Trophoblast cell (in vitro differentiated cells and primary cell): ENCODE measurements around the gene ZBTB42.

Experiments used
- DNase-seq, 2 donors: peaks; one replicate each; pipeline ENCODE4 v3.0.0-alpha.2; 2016
- H2AFZ ChIP-seq: 2 replicates; pipeline ENCODE4 v1.6.1; 2013; ENCODE audit warnings: low read length, moderate library complexity, mild to moderate bottlenecking; ENCODE audit not compliant: insufficient read depth, poor library complexity
- H2AK5ac ChIP-seq: 2 replicates; pipeline ENCODE4 v1.6.1; 2013; ENCODE audit warnings: mild to moderate bottlenecking, low read length
- H2BK120ac ChIP-seq: 2 replicates; pipeline ENCODE4 v1.6.1; 2013; ENCODE audit warnings: low read length, mild to moderate bottlenecking, moderate library complexity; ENCODE audit not compliant: insufficient read depth, poor library complexity
- H2BK12ac ChIP-seq: 2 replicates; pipeline ENCODE4 v1.6.1; 2013; ENCODE audit warnings: mild to moderate bottlenecking, low read length, moderate library complexity
- H2BK5ac ChIP-seq: 2 replicates; pipeline ENCODE4 v1.6.1; 2013; ENCODE audit warnings: low read length, low read depth, moderate library complexity, mild to moderate bottlenecking; ENCODE audit not compliant: poor library complexity
- H3K14ac ChIP-seq: 2 replicates; pipeline ENCODE4 v1.6.1; 2013; ENCODE audit warnings: mild to moderate bottlenecking, low read length
- H3K18ac ChIP-seq: 2 replicates; pipeline ENCODE4 v1.6.1; 2013; ENCODE audit warnings: mild to moderate bottlenecking, low read length
- H3K23ac ChIP-seq: 2 replicates; pipeline ENCODE4 v1.6.1; 2013; ENCODE audit warnings: low read length
- H3K27ac ChIP-seq: 2 replicates; pipeline ENCODE4 v1.5.1; 2013; ENCODE audit warnings: low read depth, mild to moderate bottlenecking, inconsistent platforms, low read length, moderate library complexity
- H3K27me3 ChIP-seq: 2 replicates; pipeline ENCODE4 v1.6.1; 2013; ENCODE audit warnings: inconsistent platforms, mild to moderate bottlenecking, low read length, moderate library complexity; ENCODE audit not compliant: insufficient read depth
- H3K36me3 ChIP-seq, 2 experiments: 1 replicate in 1 of 2; 2 replicates in 1 of 2; pipeline ENCODE4 v1.6.1; 2013; ENCODE audit warnings: low read length in 2 of 2, mild to moderate bottlenecking in 2 of 2, moderate library complexity in 1 of 2; ENCODE audit not compliant: insufficient read depth in 2 of 2, control insufficient read depth in 1 of 2
- H3K4ac ChIP-seq: 2 replicates; pipeline ENCODE4 v1.6.1; 2013; ENCODE audit warnings: low read depth, mild to moderate bottlenecking, low read length, moderate library complexity
- H3K4me1 ChIP-seq, 2 experiments: 1 replicate in 1 of 2; 2 replicates in 1 of 2; pipeline ENCODE4 v1.6.1; 2013; ENCODE audit warnings: low read length in 2 of 2, mild to moderate bottlenecking in 2 of 2, moderate library complexity in 1 of 2; ENCODE audit not compliant: insufficient read depth in 2 of 2, control insufficient read depth in 1 of 2
- H3K4me2 ChIP-seq: 2 replicates; pipeline ENCODE4 v1.6.1; 2013; ENCODE audit warnings: inconsistent platforms, mild to moderate bottlenecking, low read length, moderate library complexity
- H3K4me3 ChIP-seq: 2 replicates; pipeline ENCODE4 v1.5.1; 2013; ENCODE audit warnings: mild to moderate bottlenecking, low read depth, low read length, inconsistent platforms
- H3K79me1 ChIP-seq: one replicate; pipeline ENCODE4 v1.6.1; 2013; ENCODE audit warnings: low read length
- H3K79me2 ChIP-seq: 2 replicates; pipeline ENCODE4 v1.6.1; 2013; ENCODE audit warnings: low read length, mild to moderate bottlenecking; ENCODE audit not compliant: control insufficient read depth, insufficient read depth, poor library complexity
- H3K9ac ChIP-seq: 2 replicates; pipeline ENCODE4 v1.6.1; 2013; ENCODE audit warnings: mild to moderate bottlenecking, low read length
- H3K9me3 ChIP-seq: 2 replicates; pipeline ENCODE4 v1.6.1; 2013; ENCODE audit warnings: low read depth, mild to moderate bottlenecking, control low read depth, inconsistent platforms, low read length; ENCODE audit not compliant: insufficient read depth
- H4K12ac ChIP-seq: 2 replicates; pipeline ENCODE4 v1.6.1; 2013; ENCODE audit warnings: low read depth, mild to moderate bottlenecking, low read length, moderate library complexity
- H4K8ac ChIP-seq: 2 replicates; pipeline ENCODE4 v1.6.1; 2013; ENCODE audit warnings: low read depth, mild to moderate bottlenecking, low read length, moderate library complexity
- H4K91ac ChIP-seq: one replicate; pipeline ENCODE4 v1.6.1; 2013; ENCODE audit warnings: low read depth, mild to moderate bottlenecking, low read length, moderate library complexity
- WGBS: extraction: QIAGEN DNeasy Blood & Tissue Kit; methylation state at CpG from one replicate; pipeline ENCODE4 v1.1.7; 2013; ENCODE audit warnings: missing lambda C conversion rate; ENCODE audit not compliant: insufficient read length, insufficient coverage; ENCODE audit errors: extremely low coverage; 5-methylcytosine and 5-hydroxymethylcytosine counted together

ZBTB42 gene

GRCh38 chr14:104789752-104790743 lies 10.9 kb upstream of the ZBTB42 start:
- Histone ChIP-seq H3K18ac (no peak overlapping the region), H2BK120ac (no peak overlapping the region), H2BK5ac (no peak overlapping the region), H3K14ac (no peak overlapping the region), H3K9ac (no peak overlapping the region), H3K79me1 (peaks cover 8% of the 10 kb centered on the region), H4K8ac (no peak overlapping the region), H3K4me3 (no peak overlapping the region), H3K4me2 (no peak overlapping the region), H3K79me2 (peaks cover 20% of the 10 kb centered on the region), H2BK12ac (no peak overlapping the region), H3K27ac (no peak overlapping the region), H3K4me1 (peaks cover 8 to 14% of the 10 kb centered on the region in 2 experiments), H2AK5ac (no peak overlapping the region), H3K27me3 (no peaks in the 10 kb centered on the region), H3K36me3 (peaks cover 74 to 79% of the 10 kb centered on the region in 2 experiments), H3K9me3 (peaks cover 4% of the 10 kb centered on the region), H4K12ac (no peak overlapping the region), H3K4ac (peak overlapping the region; percentile 9), H4K91ac (no peak overlapping the region), H3K23ac (no peak overlapping the region), H2AFZ (no peak overlapping the region)
- DNase-seq: no peak
- WGBS: no CpG with 5 or more reads among the region's 31 CpGs

DNA sequence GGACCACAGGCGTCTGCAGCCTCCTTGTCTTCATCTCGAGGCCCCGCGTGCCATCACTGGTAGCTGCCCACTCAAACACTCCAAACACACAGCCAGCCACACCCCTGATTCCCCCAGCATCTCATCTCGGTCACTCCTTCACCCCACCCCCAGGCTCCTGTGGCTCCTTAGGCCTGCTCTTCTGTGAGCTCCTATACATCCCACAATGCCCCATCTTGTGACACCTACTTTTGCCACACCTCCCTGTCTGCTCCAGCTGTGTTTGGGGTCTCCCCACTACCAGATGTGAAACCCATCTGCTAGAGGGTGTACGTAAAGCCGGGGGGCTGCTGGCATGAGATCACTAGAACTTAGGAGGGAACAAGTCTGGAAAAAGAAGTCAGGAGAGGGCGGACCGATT lies 9.5 kb upstream of the ZBTB42 start:
- Histone ChIP-seq H2BK12ac (no peak overlapping the region), H3K4me2 (no peak overlapping the region), H4K91ac (no peak overlapping the region), H3K23ac (no peak overlapping the region), H3K79me2 (peaks cover 25% of the 10 kb centered on the region), H2BK5ac (no peak overlapping the region), H3K4me3 (no peak overlapping the region), H3K18ac (peak overlapping the region; percentile 29), H3K27ac (no peak overlapping the region), H3K9ac (no peak overlapping the region), H4K8ac (no peak overlapping the region), H3K36me3 (peaks cover 63 to 68% of the 10 kb centered on the region in 2 experiments), H3K14ac (no peak overlapping the region), H4K12ac (no peak overlapping the region), H3K4me1 (peaks cover 14 to 20% of the 10 kb centered on the region in 2 experiments), H2AFZ (no peak overlapping the region), H3K79me1 (peaks cover 15% of the 10 kb centered on the region), H3K4ac (no peak overlapping the region), H3K27me3 (no peaks in the 10 kb centered on the region), H3K9me3 (peaks cover 5% of the 10 kb centered on the region), H2BK120ac (no peak overlapping the region), H2AK5ac (no peak overlapping the region)
- no peak for DNase-seq
- no CpG with 5 or more reads among the region's 9 CpGs for WGBS

DNA sequence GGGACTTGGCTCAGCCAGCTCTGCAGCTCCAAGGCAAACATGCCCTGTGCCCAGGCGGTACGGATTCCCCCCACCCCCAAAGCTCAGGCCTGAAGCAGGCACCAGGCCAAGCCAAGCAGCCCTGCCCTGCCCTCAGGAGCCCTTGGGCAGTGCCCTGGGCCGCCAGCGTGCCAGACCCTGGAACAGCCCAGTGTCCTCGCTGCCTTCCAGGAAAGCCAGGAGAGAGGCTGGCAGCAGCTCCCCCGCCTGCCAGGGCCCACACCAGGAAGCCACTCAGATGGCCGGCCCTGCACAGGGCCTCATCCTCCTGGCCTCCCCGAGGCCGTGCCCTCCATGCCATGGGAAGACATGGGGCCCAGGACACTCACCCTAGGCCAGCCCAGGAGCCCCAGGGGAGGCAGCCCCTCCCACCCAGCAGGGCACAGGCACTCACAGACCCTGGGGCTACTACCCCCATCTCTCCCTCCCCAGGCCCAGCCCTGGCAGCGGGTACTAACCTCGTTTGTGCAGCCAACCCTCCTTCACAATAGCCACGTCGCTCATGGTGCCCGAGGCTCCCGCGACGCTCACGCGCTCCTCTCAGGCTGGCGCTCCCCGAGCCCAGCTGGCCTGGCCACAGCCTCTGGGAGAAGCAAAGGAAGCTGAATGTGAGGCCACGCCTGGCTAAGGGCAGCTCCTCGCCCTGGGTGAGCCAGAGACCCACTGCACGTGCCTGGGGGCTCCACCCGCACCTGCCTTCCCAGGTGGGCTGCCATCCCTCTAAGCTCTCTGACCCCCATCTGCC lies 8.6 kb upstream of the ZBTB42 start:
- Histone ChIP-seq H3K4me2 (no peak overlapping the region), H4K91ac (no peak overlapping the region), H3K27ac (no peak overlapping the region), H3K9ac (no peak overlapping the region), H3K9me3 (peaks cover 5% of the 10 kb centered on the region), H3K14ac (no peak overlapping the region), H3K79me2 (peaks cover 25% of the 10 kb centered on the region), H3K4me3 (no peak overlapping the region), H2AFZ (peak overlapping the region; percentile 28), H3K4ac (peak overlapping the region; percentile 21), H3K27me3 (no peaks in the 10 kb centered on the region), H4K12ac (no peak overlapping the region), H3K79me1 (peaks cover 15% of the 10 kb centered on the region), H2AK5ac (no peak overlapping the region), H3K36me3 (peaks cover 54 to 60% of the 10 kb centered on the region in 2 experiments), H3K4me1 (peaks cover 14 to 20% of the 10 kb centered on the region in 2 experiments), H2BK120ac (no peak overlapping the region), H4K8ac (no peak overlapping the region), H3K18ac (peak overlapping the region; percentile 52), H2BK5ac (no peak overlapping the region), H2BK12ac (no peak overlapping the region), H3K23ac (no peak overlapping the region)
- DNase-seq: no peak
- no CpG with 5 or more reads among the region's 25 CpGs for WGBS

- WGBS: no CpG with 5 or more reads among the region's 16 CpGs
- no peak overlapping the region for H4K8ac ChIP-seq
- peak overlapping the region; percentile 14 for H3K18ac ChIP-seq
Observed at GRCh38 chr14:104792945-104793702, 7.8 kb upstream of the ZBTB42 start.

More at GRCh38 chr14:104792945-104793702, 7.8 kb upstream of the ZBTB42 start:
- Histone ChIP-seq H3K4ac (peak overlapping the region; percentile 9), H3K27me3 (peaks cover under 1% of the 10 kb centered on the region), H3K4me3 (no peak overlapping the region), H3K4me1 (peaks cover 16 to 20% of the 10 kb centered on the region in 2 experiments), H3K4me2 (peak overlapping the region; percentile 75), H4K12ac (no peak overlapping the region), H3K27ac (no peak overlapping the region), H3K9me3 (peaks cover 6% of the 10 kb centered on the region), H3K14ac (no peak overlapping the region), H3K79me1 (peaks cover 15% of the 10 kb centered on the region), H2BK5ac (no peak overlapping the region), H2AK5ac (no peak overlapping the region), H3K23ac (no peak overlapping the region), H2BK120ac (no peak overlapping the region), H4K91ac (no peak overlapping the region), H3K79me2 (peaks cover 25% of the 10 kb centered on the region), H2BK12ac (no peak overlapping the region), H3K36me3 (peaks cover 46 to 52% of the 10 kb centered on the region in 2 experiments), H3K9ac (no peak overlapping the region), H2AFZ (no peak overlapping the region)
- no peak for DNase-seq
